GM19023 (cell line): ENCODE data around the gene CSNK1G1.
"Not testable (repeated sequence)": the region's sequence is repeated elsewhere in the genome, so short reads cannot be mapped to it uniquely, and the experiment has no call there.

Experiments
- ATAC-seq: cut with Tn5 transposase; IDR thresholded peaks from one replicate; pipeline ENCODE4 v1.9.1; 2021; ENCODE audit warnings: mild to moderate bottlenecking, moderate library complexity; ENCODE audit not compliant: unreplicated experiment

The CSNK1G1 gene

GRCh38 chr15:64138331-64138941, 217.5 kb downstream of the CSNK1G1 start:
- ATAC-seq, result no peak

- ATAC-seq, result no peak
These were observed 218.6 kb downstream of the CSNK1G1 start for GRCh38 chr15:64137226-64137833.

GRCh38 chr15:64136347-64136746, 219.6 kb downstream of the CSNK1G1 start:
- ATAC-seq, result no peak

- no peak for ATAC-seq
These were observed 221.6 kb downstream of the CSNK1G1 start for GRCh38 chr15:64134345-64134829.

- ATAC-seq, result no peak
These were observed 222.2 kb downstream of the CSNK1G1 start for GRCh38 chr15:64133623-64134344.

GRCh38 chr15:64132217-64132616, 223.8 kb downstream of the CSNK1G1 start:
- no peak for ATAC-seq

- no peak for ATAC-seq
These were observed 224.4 kb downstream of the CSNK1G1 start for GRCh38 chr15:64131547-64131946.

- ATAC-seq, result no peak
These were observed 225.8 kb downstream of the CSNK1G1 start for GRCh38 chr15:64130159-64130558.

GRCh38 chr15:64127521-64128270, 228.3 kb downstream of the CSNK1G1 start:
- no peak for ATAC-seq

GRCh38 chr15:64125978-64126377, 230.0 kb downstream of the CSNK1G1 start:
- ATAC-seq, result no peak

- ATAC-seq, result no peak
These were observed 233.0 kb downstream of the CSNK1G1 start for GRCh38 chr15:64122936-64123351.

GRCh38 chr15:64122444-64122843, 233.5 kb downstream of the CSNK1G1 start:
- ATAC-seq, result no peak

GRCh38 chr15:64121614-64122013, 234.4 kb downstream of the CSNK1G1 start:
- no peak for ATAC-seq

- ATAC-seq, result not testable (repeated sequence)
These were observed 235.7 kb downstream of the CSNK1G1 start for GRCh38 chr15:64120322-64120721.

- ATAC-seq, result no peak
These were observed 238.1 kb downstream of the CSNK1G1 start for GRCh38 chr15:64117759-64118487.
